ENCODE measurements around the gene ITGA2.

GRCh38 chr5:53090229-53090628 is 101.1 kb downstream of the ITGA2 start:
- TF ChIP-seq CTCF (IDR thresholded peaks at IDR 0.05) = no peak
- no peak for TF ChIP-seq POLR2A (IDR thresholded peaks at IDR 0.05)
- TF ChIP-seq EP300 (IDR thresholded peaks at IDR 0.05; ENCODE audit: low read depth) = no peak
- TF ChIP-seq POLR2AphosphoS5 (IDR thresholded peaks at IDR 0.05) = no peak
